ENCODE measurements around the gene LBR.
"Not testable (repeated sequence)": the region's sequence is repeated elsewhere in the genome, so short reads cannot be mapped to it uniquely, and the experiment has no call there.

Gene LBR

DNA sequence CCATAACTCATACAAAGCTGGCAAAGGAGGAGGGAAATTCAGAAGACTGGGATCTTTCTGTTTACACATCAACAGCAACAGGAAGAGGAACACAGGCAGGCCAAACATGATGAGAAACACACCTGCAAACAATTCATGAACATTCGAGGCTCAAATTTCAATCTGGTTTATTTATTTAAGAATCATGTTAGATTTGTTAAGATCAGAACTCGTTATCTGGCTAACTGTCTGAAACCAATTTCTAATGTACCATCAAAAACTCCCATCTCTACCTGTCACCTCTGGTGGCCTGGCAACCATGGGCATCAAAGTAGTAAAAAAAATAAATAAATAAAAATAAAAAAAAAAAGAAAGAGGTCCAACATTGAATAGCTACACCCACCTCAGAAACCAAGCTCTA lies 9.8 kb downstream of the LBR start:
- no peak for DNase-seq

DNA sequence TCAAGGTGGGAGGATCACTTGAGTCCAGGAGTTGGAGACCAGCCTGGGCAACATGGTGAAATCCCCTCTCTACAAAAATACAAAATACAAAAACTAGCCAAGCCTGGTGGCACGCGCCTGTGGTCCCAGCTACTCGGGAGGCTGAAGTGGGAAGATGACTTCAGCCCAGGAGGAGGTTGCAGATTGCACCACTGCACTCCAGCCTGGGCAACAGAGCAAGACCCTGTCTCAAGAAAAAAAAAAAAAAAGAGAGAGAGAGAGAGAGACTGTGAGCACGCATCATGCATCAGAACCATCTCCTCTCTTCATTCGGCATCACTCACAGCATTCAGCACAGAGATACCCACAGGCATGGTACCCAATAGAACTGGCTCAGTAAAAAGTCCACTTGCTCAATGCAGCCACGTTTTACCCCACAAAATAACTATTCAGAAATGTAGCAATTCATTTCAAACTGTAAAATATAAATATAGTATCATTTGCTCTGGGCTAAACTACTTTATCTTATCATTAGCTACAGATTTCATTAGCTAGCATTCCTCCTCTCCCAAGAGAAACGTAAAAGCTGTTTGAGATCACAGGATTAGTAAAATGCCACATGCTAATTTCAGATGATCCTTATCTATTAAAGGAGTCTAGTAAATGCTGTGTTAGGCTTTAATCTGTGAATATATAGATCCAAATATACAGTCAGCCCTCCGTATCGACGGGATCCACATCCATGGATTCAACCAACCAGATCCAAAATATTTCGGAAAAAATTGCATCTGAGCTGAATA lies 11.7 kb downstream of the LBR start:
- no peak for DNase-seq

DNA sequence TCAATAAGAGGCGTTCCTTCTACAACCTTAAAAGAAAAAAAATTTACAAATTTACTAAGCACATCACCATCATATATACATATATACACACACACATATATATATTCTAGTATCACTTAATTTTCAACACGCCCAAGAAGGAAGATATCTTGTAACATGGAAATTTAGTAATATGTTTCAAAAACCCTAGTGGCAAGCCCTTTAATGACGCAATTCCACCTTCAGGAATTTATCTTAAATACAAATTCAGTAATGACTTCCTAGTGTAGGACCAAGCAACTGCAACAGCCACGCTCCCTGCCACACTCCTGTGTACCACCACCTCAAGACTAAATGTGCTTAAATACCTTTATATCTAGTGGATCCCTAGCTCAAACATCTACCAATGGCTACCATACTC lies 12.5 kb downstream of the LBR start:
- DNase-seq = no peak

DNA sequence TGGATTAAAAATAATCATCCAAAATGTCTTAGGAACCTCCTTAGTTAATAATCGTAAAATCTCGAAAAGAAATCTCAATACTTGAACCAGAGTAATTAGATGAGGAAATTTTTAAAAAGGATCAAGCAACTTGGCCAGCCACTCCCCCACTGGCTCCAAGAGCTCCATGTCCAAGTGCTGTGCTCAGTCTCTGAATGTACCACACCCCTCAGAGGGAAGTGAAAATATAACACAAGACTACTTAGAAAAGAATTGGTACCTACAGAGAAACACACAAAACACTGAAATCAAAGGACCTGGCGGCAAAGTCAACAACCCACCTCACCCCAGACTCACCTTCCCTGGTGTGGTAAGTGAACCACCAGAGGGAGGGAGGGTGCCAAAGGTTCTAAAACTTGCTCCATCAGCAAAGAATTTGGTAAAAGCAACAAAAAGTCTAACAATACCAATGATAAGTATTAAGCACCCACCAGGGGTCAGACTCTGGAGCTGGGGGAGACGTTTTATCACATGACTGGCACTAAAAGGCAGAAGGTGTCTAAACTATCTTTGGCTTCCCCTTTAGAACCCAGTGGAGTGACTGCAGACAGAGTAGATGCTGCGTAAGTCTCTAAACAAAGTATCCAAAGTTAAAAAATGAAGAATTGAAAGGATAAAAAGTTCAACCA lies 14.0 kb downstream of the LBR start:
- no peak for DNase-seq

DNA sequence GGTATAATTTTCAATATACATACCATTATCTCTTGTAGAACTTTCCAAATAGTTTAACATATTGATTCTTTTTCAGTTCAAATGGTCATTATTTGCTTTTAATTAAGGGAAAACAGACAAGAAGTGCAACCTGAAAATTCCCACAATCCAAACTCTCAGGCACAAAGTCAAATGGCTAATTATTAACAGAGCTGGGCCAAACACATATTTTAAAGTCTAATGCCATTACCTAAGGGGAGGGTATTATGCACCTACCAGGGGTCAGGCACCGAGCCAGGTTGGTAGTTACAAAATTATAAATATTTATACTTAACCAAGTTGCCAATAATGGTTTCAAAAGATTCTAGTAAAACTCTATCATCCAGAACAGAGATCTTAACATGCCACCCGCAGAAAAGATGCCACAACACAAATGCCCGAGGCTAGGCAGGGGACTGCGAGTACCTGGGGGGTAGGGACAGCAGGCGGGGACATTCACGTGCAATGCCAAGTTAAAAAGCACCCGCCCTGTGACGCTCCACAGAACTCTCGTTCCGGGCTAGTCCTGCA lies 15.0 kb downstream of the LBR start:
- no peak for DNase-seq

DNA sequence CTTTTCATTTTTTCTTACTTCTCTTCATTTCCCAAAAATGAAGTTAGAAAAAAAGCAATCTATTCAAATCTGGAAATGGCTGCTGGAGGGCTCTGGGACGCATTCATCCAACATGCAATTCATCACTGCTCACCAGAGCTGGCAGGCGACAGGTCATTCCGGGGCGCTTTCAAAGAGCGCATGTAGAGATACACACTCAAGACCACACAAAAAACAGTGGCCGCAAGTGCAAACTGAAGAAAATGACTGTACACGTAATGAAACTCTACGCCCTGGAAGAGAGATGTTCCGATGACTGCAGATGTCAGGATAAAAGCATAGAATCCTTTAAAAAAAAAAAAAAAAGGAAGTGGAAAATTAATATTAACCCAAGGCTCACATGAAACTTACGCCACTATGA lies 15.5 kb downstream of the LBR start:
- no peak for DNase-seq

DNA sequence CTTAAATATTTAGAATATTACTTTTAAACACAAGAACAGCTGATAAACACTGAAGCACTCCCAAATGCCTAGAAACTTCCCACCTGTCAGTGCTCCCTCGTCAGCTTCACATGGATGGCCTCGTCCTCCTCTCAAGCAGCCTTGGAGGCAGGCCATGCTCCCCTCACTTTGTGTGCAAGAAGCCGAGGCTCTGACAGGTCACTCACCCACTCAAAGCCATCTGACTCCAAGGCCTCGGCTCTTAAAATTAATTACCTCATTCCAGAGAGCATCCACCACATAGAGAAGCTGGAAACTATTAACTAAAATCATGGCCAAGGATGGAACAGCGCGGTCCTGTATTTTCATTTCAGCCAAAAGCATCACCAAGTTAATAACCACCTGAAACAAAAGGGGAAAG lies 17.8 kb downstream of the LBR start:
- DNase-seq = no peak

DNA sequence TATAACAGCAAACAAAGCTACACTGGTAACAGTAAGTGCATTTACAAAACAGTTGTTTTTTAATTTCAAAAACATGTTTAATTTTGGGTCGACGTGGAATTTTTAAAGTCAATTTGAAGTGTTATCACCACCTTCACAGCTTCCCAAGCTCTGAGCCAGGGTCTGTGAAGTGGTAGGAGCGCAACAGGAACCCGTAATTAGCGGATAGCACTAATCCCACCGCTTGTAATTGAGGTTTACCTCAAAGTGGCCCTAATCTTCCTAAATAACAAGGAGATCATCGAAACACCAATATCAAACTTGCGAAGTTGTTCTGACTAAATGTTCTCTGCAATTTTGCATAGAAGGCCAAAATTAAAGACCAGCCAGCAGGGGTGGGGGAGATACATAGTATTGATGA lies 18.8 kb downstream of the LBR start:
- DNase-seq = no peak

DNA sequence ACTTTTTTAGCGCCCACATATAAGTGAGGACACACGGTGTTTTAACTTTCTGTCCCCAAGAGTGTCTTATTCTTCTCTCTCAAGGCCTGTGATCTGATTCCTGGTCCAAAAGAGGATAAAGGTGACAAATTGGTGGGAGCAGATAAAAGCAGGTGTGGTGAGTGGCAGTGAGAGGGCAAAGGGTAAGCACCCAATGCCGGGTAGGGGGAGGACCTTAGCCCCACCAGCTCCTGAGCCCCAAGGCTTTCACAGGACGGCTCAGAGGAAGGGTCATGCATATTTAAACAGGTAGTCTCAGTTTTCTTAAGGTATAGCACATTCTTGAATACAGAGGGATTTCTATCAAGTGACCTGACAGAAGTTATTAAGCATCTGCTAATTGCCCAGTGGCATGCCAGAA lies 19.6 kb downstream of the LBR start:
- DNase-seq = no peak

DNA sequence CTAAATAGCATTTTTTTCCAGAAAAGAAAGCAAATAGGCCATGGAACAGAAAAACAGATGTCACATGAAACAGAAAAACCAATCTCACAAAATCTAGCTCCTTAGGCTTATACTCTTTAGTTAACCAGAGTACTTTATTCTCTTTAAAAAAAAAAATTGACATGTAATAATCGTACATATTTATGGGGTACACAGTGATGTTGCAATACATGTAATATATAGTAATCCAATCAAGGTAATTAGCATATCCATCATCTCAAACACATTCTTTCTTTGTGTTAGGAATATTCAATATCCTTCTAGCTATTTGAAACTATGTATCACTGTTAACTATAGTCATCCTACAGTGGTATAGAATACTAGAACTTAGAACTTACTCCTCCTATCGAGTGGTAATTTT lies 20.1 kb downstream of the LBR start:
- DNase-seq = no peak

DNA sequence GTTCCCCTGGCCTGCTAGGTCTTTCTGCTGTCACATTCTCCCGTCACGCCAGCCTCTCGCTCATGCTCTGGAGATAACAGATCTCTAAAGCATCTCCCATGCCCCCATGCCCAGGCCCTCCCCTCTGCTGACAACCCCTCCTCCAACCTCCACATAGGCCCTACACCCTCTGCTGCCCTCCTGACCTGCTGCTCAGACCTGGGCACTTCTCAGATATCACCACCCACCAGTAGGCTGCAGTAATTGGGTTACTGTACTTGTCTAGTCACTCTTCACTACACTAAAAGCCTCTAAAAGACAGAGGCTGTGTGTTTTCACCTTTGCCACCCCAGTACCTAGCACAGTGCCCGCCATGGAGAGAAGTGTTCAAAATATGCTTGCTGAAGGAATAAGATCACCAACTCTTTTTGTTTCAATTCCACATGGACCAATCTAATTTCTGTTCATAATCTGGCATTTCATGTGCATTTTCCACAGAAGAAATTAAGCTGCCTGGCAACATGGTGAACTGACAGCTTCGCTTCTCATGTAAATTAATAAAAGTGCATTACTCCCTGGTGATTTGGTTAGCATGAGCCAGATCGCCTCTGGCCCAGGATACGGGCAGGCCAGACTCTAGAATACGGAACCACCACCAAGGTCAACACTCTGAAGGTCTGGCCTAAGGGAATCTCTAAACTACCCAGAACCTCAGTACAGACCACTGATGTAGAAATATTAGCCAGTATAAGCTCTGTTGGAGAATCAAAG lies 20.7 kb downstream of the LBR start:
- DNase-seq = no peak

DNA sequence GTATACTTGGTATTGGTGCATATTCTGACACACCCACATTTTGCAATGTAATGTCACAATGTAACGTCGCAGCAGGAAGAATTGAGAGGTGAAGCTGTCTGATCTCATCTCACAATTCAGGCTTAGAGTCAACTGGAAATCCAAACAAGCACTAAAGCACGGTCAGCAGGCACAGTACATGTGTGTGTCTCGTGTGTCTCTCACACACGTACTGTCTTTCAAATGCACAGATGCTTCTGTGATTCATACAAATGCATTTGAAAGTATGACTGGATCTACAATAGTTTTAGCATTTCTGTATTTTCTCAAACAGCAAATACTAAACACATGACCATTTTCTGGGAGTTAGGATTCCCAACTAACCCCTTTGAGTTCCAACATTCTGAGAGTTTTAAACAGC lies 26.9 kb downstream of the LBR start:
- no peak for DNase-seq

DNA sequence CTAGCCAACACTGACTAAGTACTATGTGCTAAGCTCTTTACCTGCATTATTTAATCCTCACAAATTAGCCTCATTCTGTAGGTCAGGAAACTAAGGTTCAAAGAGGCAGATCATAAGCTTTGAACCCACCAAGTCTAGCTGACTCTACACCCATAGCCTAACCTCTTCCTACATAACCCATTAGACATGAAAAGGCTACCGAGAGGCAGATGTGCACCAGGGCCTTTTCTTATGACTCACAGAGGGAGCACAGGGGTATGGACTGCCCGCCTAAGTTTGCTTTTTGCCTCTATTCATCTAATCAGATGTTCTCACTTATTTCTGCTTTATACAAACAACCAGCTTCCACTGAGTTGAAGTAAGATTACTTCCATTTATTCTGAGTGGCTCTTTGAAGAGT lies 31.5 kb downstream of the LBR start:
- no peak for DNase-seq

DNA sequence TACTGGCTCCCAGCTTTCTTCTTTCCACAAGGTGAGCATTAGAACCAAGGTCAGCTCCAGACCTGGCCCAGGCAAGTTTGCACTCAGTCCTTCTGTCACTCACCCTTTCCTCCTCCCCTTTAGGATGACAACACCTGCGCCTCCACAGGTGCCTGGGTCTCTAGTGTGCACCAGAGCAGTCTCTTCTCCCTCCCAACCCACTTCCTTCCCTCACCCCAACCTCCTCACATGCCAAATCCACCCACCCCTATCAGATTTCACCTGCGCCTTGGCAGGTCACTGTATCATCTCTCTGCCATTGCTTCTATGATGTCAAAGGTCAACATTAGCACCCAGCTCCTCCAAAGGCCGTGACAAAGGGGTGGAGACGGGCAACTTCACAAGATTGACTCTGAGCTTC lies 38.0 kb downstream of the LBR start:
- DNase-seq = no peak

DNA sequence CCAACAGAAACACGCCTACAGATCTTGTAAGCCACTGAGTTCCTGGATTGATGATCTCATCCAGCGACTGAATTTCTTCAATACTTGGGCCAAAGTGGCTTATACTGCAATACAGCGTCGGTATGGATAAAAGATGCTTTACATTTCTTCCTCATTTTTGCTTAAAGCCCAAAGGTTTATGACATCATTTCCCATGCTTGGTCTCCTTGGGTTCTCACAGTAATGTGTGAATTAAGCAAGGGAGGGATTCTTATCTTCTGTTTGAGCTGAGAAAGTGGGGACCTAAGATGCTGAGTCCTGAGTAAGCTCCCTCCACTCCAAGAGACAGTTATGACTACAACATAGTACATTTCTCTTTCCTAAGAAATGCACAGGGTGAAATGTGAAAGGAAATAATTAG lies 39.5 kb downstream of the LBR start:
- DNase-seq = no peak

DNA sequence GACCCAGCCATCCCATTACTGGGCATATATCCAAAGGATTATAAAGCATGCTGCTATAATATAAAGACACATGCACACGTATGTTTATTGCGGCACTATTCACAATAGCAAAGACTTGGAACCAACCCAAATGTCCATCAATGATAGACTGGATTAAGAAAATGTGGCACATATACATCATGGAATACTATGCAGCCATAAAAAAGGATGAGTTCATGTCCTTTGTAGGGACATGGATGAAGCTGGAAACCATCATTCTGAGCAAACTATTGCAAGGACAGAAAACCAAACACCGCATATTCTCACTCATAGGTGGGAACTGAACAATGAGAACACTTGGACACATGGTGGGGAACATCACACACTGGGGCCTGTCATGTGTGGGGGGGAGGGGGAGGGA lies 41.0 kb downstream of the LBR start:
- DNase-seq = not testable (repeated sequence)

DNA sequence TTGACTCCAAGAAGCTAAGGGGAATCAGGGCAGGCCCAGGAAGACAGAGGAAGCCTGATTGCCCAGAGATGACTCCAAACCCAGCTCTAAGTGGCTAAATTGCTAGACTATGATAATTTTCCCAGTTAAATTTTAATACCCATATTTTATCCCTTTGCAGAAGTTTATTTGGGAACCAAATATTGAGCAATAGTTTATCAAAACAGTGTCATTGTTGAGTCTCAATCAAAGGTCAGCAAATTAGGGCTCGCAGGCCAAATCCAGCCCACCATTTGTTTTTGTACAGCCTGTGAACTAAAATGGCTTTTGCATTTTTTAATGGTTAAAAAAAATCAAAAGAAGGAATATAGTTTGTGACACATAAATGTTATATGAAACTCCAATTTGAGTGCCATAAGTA lies 47.1 kb downstream of the LBR start:
- no peak for DNase-seq

DNA sequence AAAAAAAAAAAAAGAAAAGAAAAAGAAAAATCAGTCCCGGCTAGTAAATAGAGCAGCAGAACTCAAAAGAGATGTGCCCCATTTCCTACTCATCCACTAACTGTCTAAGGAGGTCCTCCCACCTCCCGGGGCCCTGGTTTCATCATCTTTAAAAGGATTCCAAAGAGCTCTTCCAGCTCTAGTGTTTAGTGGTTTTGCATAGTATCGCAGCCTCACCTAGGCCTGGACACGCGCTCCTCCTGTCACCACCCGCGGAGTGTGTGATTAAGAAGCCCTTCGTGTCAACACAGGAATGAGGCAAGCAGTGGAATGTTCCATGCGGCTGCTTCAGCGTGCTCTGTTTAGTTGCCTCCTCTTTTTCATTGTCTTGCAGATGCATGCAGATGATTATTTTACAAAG lies 49.0 kb downstream of the LBR start:
- no peak for DNase-seq

DNA sequence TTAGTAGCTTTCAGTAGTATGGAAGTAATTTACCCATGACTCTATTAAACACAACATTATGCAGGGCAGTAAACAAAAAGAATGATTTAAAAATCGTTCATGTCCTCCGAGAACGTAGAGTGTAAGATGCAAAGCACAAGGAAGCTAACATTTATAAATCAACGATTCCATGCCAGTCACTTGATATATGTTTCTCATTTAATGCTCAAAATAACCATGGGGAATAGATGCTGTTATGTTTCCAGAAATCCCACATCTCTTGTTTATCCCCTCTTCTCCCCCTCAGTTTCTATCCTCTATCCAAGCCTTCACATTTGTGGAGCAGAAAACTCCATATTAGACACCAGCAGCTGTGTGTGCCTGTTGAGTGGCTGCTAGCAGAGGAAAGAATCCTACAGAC lies 52.8 kb downstream of the LBR start:
- no peak for DNase-seq

DNA sequence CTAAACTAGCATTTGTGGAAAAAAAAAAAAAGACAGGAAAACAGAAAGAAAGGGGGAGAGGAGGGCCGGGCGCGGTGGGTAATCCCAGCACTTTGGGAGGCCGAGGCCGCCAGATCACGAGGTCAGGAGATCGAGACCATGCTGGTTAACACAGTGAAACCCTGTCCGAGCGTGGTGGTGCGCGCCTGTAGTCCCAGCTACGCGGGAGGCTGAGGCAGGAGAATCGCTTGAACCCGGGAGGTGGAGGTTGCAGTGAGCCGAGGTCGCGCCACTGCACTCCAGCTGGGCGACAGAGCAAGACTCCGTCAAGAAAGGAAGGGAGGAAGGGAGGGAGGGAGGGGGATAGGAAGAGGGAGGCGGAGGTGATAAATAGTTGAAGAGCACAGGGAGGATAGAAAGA lies 54.7 kb downstream of the LBR start:
- DNase-seq = no peak

DNA sequence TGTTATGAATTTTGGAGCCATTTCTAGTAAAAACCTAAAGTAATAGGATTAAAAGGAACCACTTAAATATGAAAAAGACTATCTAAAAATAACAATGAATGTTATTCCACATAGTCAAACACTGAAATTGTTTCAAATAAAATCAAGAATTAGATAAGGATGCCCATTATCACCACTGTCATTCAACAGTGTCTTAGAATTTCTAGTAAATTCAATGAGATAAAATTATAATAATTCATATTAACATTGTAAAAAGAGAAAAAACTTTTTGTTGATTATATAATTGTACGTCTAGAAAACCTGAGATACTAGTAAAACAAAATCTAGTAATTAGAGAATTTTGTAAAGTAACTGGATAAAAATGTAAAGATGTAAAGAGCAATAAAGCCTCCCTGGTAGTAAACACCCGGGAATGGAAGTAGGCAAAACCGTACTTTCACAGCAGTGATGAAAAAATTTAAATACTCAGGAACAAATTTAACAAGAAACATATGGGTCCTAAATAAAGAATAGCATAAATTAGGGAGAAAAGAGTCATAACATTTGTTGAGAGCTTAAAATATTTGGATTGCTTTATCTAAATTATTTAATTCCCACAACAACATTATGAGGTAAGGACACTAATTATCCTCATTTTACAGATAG lies 56.4 kb downstream of the LBR start:
- no peak for DNase-seq

DNA sequence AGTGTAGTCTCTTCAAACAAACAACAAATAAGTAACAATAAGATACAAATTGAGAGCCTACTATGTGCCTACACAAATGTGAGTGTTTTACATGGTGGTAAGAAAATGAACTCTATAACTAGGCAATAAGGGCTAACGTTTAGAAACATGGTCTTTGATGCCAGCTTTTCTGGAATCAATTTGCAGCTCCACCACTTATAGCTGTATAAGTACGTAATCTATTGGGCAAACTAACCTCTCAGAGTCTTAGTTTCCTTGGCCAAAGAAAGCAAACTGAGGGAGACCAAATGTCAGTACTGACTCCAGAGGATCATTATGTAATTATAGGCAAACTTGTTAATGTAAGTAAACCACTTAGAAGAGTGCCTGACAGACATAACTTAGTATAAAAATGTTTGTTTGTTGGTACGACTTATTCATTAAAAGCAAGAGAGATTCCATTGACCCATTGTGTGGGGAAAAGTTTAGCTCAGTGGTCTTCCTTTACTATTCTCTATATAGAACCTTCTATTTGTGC lies 59.7 kb downstream of the LBR start:
- no peak for DNase-seq

DNA sequence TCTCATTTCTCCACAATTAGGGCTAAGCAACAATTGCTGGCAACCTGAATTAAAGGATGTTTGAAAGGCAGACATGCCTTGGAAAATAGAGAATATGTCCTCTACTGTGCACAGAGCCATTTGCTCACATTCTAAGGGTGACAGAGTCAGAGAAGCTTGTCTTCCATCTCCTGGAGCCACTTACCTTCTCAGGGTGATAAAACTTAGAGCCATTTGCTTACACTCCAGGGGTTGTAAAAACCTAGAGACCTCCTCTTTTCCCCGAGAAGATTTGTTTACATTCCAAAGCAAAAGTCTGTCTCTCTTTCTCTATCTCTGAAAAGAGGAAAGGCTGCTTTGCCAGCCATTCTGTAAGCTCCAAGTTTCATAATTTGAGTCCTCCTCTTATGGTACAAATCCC lies 61.3 kb downstream of the LBR start:
- no peak for DNase-seq
